Measurements from ENCODE around the gene PSME3. TPM values are rescaled to one million over a fixed set of nuclear protein-coding genes. Genes with fewer than 3 reads are reported as not detected.

Gene PSME3
- polyA plus RNA-seq, 1 donor from 2014 or later = 56.6 TPM

DNA sequence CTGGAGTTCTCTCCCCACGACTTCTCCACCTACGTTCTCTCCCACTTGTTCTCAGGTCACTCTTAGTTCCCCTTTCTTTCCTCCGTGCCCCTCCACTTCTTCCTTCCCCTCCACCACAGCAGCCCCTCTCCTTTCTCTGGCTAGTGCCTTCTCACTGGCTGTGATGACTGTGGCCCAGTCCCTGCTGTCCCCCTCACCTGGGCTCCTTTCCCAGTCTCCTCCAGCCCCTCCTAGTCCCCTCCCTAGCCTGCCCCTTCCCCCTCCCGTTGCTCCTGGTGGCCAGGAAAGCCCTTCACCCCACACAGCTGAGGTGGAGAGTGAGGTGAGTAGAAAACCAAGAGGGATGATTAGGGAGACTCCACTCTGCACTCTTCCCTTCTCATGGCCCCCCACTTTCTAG is 38.1 kb upstream of the PSME3 start:
- no peak overlapping the region for H2AFZ ChIP-seq (ENCODE audit: low read depth, low read length)
- no peaks in the 10 kb centered on the region for H3F3A ChIP-seq (ENCODE audit: insufficient read depth, low read length, poor library complexity, severe bottlenecking)
- H3K27ac ChIP-seq (ENCODE audit: low read length) = no peak overlapping the region
- no peak overlapping the region for H3K4me2 ChIP-seq (ENCODE audit: low read length)
- H4K20me1 ChIP-seq (ENCODE audit: insufficient read depth) = no peaks in the 10 kb centered on the region
- H3K9ac ChIP-seq (ENCODE audit: low read length) = no peak overlapping the region
- H3K4me3 ChIP-seq (ENCODE audit: low read length) = no peak overlapping the region
- peaks cover 14% of the 10 kb centered on the region for H3K79me2 ChIP-seq (replicated peaks; ENCODE audit: insufficient read depth, low read length)
- no peaks in the 10 kb centered on the region for H3K9me3 ChIP-seq (ENCODE audit: low read length)
- no peaks in the 10 kb centered on the region for H3K36me3 ChIP-seq (ENCODE audit: insufficient read depth, low read length)
- H3K27me3 ChIP-seq (ENCODE audit: insufficient read depth, low read depth, low read length) = no peaks in the 10 kb centered on the region
- TF ChIP-seq SMC3 (conservative IDR thresholded peaks at IDR 0.05; ENCODE audit: poor library complexity) (no peak), EP300 (conservative IDR thresholded peaks at IDR 0.05; ENCODE audit: poor library complexity, severe bottlenecking) (no peak), MXI1 (conservative IDR thresholded peaks at IDR 0.05; ENCODE audit: poor library complexity, severe bottlenecking) (no peak), TAF1 (IDR thresholded peaks at IDR 0.05; ENCODE audit: low read depth) (no peak), POLR2AphosphoS5 (IDR thresholded peaks at IDR 0.05) (no peak), EZH2 (IDR thresholded peaks at IDR 0.05; ENCODE audit: borderline replicate concordance, insufficient read depth, low read length, poor library complexity, severe bottlenecking) (no peak), RAD21 (conservative IDR thresholded peaks at IDR 0.05) (no peak)
- TF ChIP-seq, protein P1, sequence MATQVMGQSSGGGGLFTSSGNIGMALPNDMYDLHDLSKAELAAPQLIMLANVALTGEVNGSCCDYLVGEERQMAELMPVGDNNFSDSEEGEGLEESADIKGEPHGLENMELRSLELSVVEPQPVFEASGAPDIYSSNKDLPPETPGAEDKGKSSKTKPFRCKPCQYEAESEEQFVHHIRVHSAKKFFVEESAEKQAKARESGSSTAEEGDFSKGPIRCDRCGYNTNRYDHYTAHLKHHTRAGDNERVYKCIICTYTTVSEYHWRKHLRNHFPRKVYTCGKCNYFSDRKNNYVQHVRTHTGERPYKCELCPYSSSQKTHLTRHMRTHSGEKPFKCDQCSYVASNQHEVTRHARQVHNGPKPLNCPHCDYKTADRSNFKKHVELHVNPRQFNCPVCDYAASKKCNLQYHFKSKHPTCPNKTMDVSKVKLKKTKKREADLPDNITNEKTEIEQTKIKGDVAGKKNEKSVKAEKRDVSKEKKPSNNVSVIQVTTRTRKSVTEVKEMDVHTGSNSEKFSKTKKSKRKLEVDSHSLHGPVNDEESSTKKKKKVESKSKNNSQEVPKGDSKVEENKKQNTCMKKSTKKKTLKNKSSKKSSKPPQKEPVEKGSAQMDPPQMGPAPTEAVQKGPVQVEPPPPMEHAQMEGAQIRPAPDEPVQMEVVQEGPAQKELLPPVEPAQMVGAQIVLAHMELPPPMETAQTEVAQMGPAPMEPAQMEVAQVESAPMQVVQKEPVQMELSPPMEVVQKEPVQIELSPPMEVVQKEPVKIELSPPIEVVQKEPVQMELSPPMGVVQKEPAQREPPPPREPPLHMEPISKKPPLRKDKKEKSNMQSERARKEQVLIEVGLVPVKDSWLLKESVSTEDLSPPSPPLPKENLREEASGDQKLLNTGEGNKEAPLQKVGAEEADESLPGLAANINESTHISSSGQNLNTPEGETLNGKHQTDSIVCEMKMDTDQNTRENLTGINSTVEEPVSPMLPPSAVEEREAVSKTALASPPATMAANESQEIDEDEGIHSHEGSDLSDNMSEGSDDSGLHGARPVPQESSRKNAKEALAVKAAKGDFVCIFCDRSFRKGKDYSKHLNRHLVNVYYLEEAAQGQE (IDR thresholded peaks at IDR 0.05; ENCODE audit: borderline replicate concordance) = no peak
- H3K9me2 ChIP-seq (ENCODE audit: insufficient read depth, low read length) = no peaks in the 10 kb centered on the region

DNA sequence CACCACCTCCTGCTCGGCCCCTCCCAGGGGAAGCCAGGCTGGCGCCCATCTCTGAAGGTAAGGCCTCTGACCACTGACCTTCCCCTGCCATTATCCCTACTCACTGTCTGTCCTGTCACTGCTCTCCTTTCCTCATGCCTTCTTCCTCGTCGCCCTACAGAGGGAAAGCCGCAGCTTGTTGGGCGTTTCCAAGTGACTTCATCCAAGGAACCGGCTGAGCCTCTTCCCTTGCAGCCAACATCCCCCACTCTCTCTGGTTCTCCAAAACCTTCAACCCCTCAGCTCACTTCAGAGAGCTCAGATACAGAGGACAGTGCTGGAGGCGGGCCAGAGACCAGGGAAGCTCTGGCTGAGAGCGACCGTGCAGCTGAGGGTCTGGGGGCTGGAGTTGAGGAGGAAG is 37.7 kb upstream of the PSME3 start:
- Histone ChIP-seq H3K4me3 (ENCODE audit: low read length) (no peak overlapping the region), H3K9me2 (ENCODE audit: insufficient read depth, low read length) (no peaks in the 10 kb centered on the region), H4K20me1 (ENCODE audit: insufficient read depth) (no peaks in the 10 kb centered on the region), H3F3A (ENCODE audit: insufficient read depth, low read length, poor library complexity, severe bottlenecking) (no peaks in the 10 kb centered on the region), H3K27ac (ENCODE audit: low read length) (no peak overlapping the region), H3K9ac (ENCODE audit: low read length) (no peak overlapping the region), H2AFZ (ENCODE audit: low read depth, low read length) (no peak overlapping the region), H3K9me3 (ENCODE audit: low read length) (no peaks in the 10 kb centered on the region), H3K79me2 (replicated peaks; ENCODE audit: insufficient read depth, low read length) (peaks cover 14% of the 10 kb centered on the region), H3K4me2 (ENCODE audit: low read length) (no peak overlapping the region), H3K36me3 (ENCODE audit: insufficient read depth, low read length) (no peaks in the 10 kb centered on the region), H3K27me3 (ENCODE audit: insufficient read depth, low read depth, low read length) (no peaks in the 10 kb centered on the region)
- TF ChIP-seq RAD21 (conservative IDR thresholded peaks at IDR 0.05) (no peak), MXI1 (conservative IDR thresholded peaks at IDR 0.05; ENCODE audit: poor library complexity, severe bottlenecking) (no peak), EZH2 (IDR thresholded peaks at IDR 0.05; ENCODE audit: borderline replicate concordance, insufficient read depth, low read length, poor library complexity, severe bottlenecking) (no peak), EP300 (conservative IDR thresholded peaks at IDR 0.05; ENCODE audit: poor library complexity, severe bottlenecking) (no peak), POLR2AphosphoS5 (IDR thresholded peaks at IDR 0.05) (no peak), SMC3 (conservative IDR thresholded peaks at IDR 0.05; ENCODE audit: poor library complexity) (no peak), TAF1 (IDR thresholded peaks at IDR 0.05; ENCODE audit: low read depth) (no peak)
- TF ChIP-seq, protein P1 (IDR thresholded peaks at IDR 0.05; ENCODE audit: borderline replicate concordance) = no peak
- TF ChIP-seq, protein P2, sequence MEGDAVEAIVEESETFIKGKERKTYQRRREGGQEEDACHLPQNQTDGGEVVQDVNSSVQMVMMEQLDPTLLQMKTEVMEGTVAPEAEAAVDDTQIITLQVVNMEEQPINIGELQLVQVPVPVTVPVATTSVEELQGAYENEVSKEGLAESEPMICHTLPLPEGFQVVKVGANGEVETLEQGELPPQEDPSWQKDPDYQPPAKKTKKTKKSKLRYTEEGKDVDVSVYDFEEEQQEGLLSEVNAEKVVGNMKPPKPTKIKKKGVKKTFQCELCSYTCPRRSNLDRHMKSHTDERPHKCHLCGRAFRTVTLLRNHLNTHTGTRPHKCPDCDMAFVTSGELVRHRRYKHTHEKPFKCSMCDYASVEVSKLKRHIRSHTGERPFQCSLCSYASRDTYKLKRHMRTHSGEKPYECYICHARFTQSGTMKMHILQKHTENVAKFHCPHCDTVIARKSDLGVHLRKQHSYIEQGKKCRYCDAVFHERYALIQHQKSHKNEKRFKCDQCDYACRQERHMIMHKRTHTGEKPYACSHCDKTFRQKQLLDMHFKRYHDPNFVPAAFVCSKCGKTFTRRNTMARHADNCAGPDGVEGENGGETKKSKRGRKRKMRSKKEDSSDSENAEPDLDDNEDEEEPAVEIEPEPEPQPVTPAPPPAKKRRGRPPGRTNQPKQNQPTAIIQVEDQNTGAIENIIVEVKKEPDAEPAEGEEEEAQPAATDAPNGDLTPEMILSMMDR (IDR thresholded peaks at IDR 0.05; ENCODE audit: poor library complexity, severe bottlenecking) = no peak

All from neural cell (in vitro differentiated cells).